ENCODE results near the gene KCTD19.
"Not testable (repeated sequence)": the region's sequence is repeated elsewhere in the genome, so short reads cannot be mapped to it uniquely, and the experiment has no call there.

The KCTD19 gene

DNA sequence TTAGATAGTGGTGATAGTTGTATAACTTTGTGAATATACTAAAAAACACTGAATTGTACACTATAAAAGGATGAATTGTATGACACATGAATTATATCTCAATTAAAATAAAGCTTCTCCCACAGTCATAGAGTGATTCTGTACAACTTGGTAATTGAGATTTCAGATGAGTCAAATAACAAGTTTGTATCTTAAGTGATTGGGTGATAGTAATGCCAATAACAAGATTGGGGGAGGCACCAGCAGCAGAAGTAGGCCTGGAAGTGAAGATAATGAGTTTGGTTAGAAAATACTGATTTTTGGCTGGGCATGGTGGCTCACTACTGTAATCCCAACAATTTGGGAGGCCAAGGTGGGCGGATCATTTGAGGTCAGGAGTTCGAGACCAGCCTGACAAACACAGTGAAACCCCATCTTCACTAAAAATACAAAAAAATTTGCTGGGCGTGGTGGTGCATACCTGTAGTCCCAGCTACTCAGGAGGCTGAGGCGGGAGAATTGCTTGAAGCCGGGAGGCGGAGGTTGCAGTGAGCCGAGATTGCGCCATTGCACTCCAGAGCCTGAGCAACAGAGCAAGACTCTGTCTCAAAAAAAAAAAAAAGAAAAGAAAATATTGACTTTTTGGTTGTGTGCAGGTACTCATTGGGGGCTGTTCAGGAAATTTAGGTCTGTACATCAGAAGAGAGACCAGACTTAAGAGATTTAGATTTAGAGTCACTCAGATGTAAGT is 33.2 kb upstream of the KCTD19 start:
- H3K9me3 ChIP-seq (ENCODE audit: control extremely low read depth in 1 of 5, control insufficient read depth in 4 of 5, insufficient read depth in 2 of 5, low read depth in 1 of 5, low read length in 4 of 5); H3K36me3 ChIP-seq (ENCODE audit: control insufficient read depth in 4 of 4, insufficient read depth in 4 of 4, low read length in 3 of 4); H3K4me3 ChIP-seq (ENCODE audit: control insufficient read depth in 1 of 7, extremely low read depth in 1 of 7, insufficient read depth in 4 of 7, low read depth in 2 of 7, low read length in 6 of 7); DNase-seq; POLR2A ChIA-PET; H3K27me3 ChIP-seq (replicated peaks in 2 of 5; ENCODE audit: control insufficient read depth in 4 of 5, insufficient read depth in 5 of 5, low read length in 4 of 5); H3K27ac ChIP-seq (ENCODE audit: insufficient read depth in 1 of 2, low read depth in 1 of 2, low read length in 2 of 2, poor library complexity in 1 of 2, severe bottlenecking in 2 of 2): not testable (repeated sequence)
- WGBS (ENCODE audit: insufficient coverage): 98% methylated on average over 5 of the region's 8 CpGs
- H3K4me1 ChIP-seq (ENCODE audit: control extremely low read depth in 1 of 4, control insufficient read depth in 4 of 4, insufficient read depth in 4 of 4, low read length in 3 of 4): peaks cover 6 to 18% (median 11%) of the 10 kb centered on the region in 4 experiments
- CTCF ChIA-PET: interaction anchor here (2.8 kb wide), 1 partner anchor 19 kb away, joined by 8 read pairs; no protein-coding TSS in a partner anchor

DNA sequence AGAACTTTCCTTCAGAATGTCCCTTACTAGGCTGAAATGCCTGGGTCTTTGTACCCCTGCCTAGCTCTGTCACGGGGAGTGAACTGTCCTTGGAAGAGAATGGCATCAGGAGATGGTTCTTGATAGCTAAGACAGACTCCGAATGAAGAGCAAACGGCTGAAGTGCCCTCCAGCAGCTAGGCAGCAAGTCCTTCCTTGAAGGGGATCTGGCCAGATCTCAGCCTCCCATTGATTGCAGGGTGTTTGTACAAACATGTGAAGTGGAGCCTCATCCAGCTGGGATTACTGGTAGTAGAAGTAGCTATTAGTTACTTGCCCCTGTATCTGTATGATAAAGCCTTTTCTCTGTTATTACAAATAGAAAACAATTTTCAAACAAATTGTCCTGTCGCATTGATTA is 31.0 kb upstream of the KCTD19 start:
- ChIA-PET CTCF (interaction anchor here (0.8 to 3.6 kb wide), 8 partner anchors 8 to 97 kb away, joined by 3 to 17 read pairs (median 3); no protein-coding TSS in a partner anchor), POLR2A (no interaction called here)
- no peak overlapping the region for H3K4me3 ChIP-seq (ENCODE audit: control insufficient read depth in 1 of 7, extremely low read depth in 1 of 7, insufficient read depth in 4 of 7, low read depth in 2 of 7, low read length in 6 of 7)
- H3K4me1 ChIP-seq (ENCODE audit: control extremely low read depth in 1 of 4, control insufficient read depth in 4 of 4, insufficient read depth in 4 of 4, low read length in 3 of 4): peaks cover 0 to 12% (median 4%) of the 10 kb centered on the region in 4 experiments
- H3K27ac ChIP-seq (ENCODE audit: insufficient read depth in 1 of 2, low read depth in 1 of 2, low read length in 2 of 2, poor library complexity in 1 of 2, severe bottlenecking in 2 of 2): no peak overlapping the region
- 60% methylated on average over 3 of the region's 4 CpGs for WGBS (ENCODE audit: insufficient coverage)
- no peaks in the 10 kb centered on the region for H3K27me3 ChIP-seq (replicated peaks in 2 of 5; ENCODE audit: control insufficient read depth in 4 of 5, insufficient read depth in 5 of 5, low read length in 4 of 5)
- no peaks in the 10 kb centered on the region for H3K36me3 ChIP-seq (ENCODE audit: control insufficient read depth in 4 of 4, insufficient read depth in 4 of 4, low read length in 3 of 4)
- no peaks in the 10 kb centered on the region for H3K9me3 ChIP-seq (ENCODE audit: control extremely low read depth in 1 of 5, control insufficient read depth in 4 of 5, insufficient read depth in 2 of 5, low read depth in 1 of 5, low read length in 4 of 5)
- no peak for DNase-seq

GRCh38 chr16:67356396-67356795 is 29.9 kb upstream of the KCTD19 start:
- POLR2A ChIA-PET: interaction anchor here (0.6 kb wide), 2 partner anchors 397 to 464 kb away, joined by 3 read pairs; no protein-coding TSS in a partner anchor
- H3K4me1 ChIP-seq (ENCODE audit: control extremely low read depth in 1 of 4, control insufficient read depth in 4 of 4, insufficient read depth in 4 of 4, low read length in 3 of 4): peaks cover 0 to 12% (median 4%) of the 10 kb centered on the region in 4 experiments

GRCh38 chr16:67352463-67352862 is 25.9 kb upstream of the KCTD19 start:
- POLR2A ChIA-PET: not testable (repeated sequence)

More at GRCh38 chr16:67356396-67356795, 29.9 kb upstream of the KCTD19 start:
- 94% methylated on average over 2 of the region's 3 CpGs for WGBS (ENCODE audit: insufficient coverage)
- no peak overlapping the region for H3K27ac ChIP-seq (ENCODE audit: insufficient read depth in 1 of 2, low read depth in 1 of 2, low read length in 2 of 2, poor library complexity in 1 of 2, severe bottlenecking in 2 of 2)
- no peak for DNase-seq
- H3K27me3 ChIP-seq (replicated peaks in 2 of 5; ENCODE audit: control insufficient read depth in 4 of 5, insufficient read depth in 5 of 5, low read length in 4 of 5): no peaks in the 10 kb centered on the region
- H3K36me3 ChIP-seq (ENCODE audit: control insufficient read depth in 4 of 4, insufficient read depth in 4 of 4, low read length in 3 of 4): no peaks in the 10 kb centered on the region
- H3K4me3 ChIP-seq (ENCODE audit: control insufficient read depth in 1 of 7, extremely low read depth in 1 of 7, insufficient read depth in 4 of 7, low read depth in 2 of 7, low read length in 6 of 7): no peak overlapping the region
- CTCF ChIA-PET: interaction anchor here (1.3 to 3.6 kb wide), 2 partner anchors 9 to 44 kb away, joined by 3 to 17 read pairs; no protein-coding TSS in a partner anchor
- H3K9me3 ChIP-seq (ENCODE audit: control extremely low read depth in 1 of 5, control insufficient read depth in 4 of 5, insufficient read depth in 2 of 5, low read depth in 1 of 5, low read length in 4 of 5): no peaks in the 10 kb centered on the region

DNA sequence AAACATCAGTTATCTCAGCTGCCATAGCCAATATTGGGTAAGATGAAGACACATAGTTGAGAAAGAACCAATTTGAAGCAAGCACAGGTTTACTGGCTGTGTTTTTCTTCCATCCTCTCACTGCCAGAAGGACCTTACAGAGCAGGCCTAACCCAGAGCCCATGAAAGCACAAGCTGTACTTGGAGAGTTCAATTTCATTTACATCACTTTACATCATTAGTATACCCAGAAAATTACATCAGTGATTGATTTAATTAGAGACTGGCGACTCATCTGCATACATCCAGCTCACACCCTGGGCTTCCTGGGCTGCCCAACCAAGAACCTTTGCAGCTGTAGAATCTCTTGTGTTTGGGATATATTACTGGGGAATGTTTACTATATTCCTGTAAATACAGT is 23.8 kb upstream of the KCTD19 start:
- Histone ChIP-seq H3K9me3 (ENCODE audit: control extremely low read depth in 1 of 5, control insufficient read depth in 4 of 5, insufficient read depth in 2 of 5, low read depth in 1 of 5, low read length in 4 of 5) (no peaks in the 10 kb centered on the region), H3K27me3 (replicated peaks in 2 of 5; ENCODE audit: control insufficient read depth in 4 of 5, insufficient read depth in 5 of 5, low read length in 4 of 5) (no peaks in the 10 kb centered on the region), H3K27ac (ENCODE audit: insufficient read depth in 1 of 2, low read depth in 1 of 2, low read length in 2 of 2, poor library complexity in 1 of 2, severe bottlenecking in 2 of 2) (no peak overlapping the region), H3K36me3 (ENCODE audit: control insufficient read depth in 4 of 4, insufficient read depth in 4 of 4, low read length in 3 of 4) (no peaks in the 10 kb centered on the region), H3K4me1 (ENCODE audit: control extremely low read depth in 1 of 4, control insufficient read depth in 4 of 4, insufficient read depth in 4 of 4, low read length in 3 of 4) (no peaks in the 10 kb centered on the region), H3K4me3 (ENCODE audit: control insufficient read depth in 1 of 7, extremely low read depth in 1 of 7, insufficient read depth in 4 of 7, low read depth in 2 of 7, low read length in 6 of 7) (no peak overlapping the region)
- no CpG with 5 or more reads among the region's 1 CpG for WGBS (ENCODE audit: insufficient coverage)
- DNase-seq: no peak
- POLR2A ChIA-PET: interaction anchor here (0.6 kb wide), 2 partner anchors 40 to 922 kb away, joined by 3 to 4 read pairs; no protein-coding TSS in a partner anchor
- CTCF ChIA-PET: interaction anchor here (0.7 to 2.8 kb wide), 15 partner anchors 8 to 85 kb away, joined by 3 to 11 read pairs (median 4); partner anchors contain the start of gene TPPP3

More at GRCh38 chr16:67352463-67352862, 25.9 kb upstream of the KCTD19 start:
- H3K9me3 ChIP-seq (ENCODE audit: control extremely low read depth in 1 of 5, control insufficient read depth in 4 of 5, insufficient read depth in 2 of 5, low read depth in 1 of 5, low read length in 4 of 5); H3K27me3 ChIP-seq (replicated peaks in 2 of 5; ENCODE audit: control insufficient read depth in 4 of 5, insufficient read depth in 5 of 5, low read length in 4 of 5); H3K27ac ChIP-seq (ENCODE audit: insufficient read depth in 1 of 2, low read depth in 1 of 2, low read length in 2 of 2, poor library complexity in 1 of 2, severe bottlenecking in 2 of 2); H3K36me3 ChIP-seq (ENCODE audit: control insufficient read depth in 4 of 4, insufficient read depth in 4 of 4, low read length in 3 of 4); DNase-seq; H3K4me3 ChIP-seq (ENCODE audit: control insufficient read depth in 1 of 7, extremely low read depth in 1 of 7, insufficient read depth in 4 of 7, low read depth in 2 of 7, low read length in 6 of 7): not testable (repeated sequence)
- peaks cover 0 to 10% (median 3%) of the 10 kb centered on the region in 4 experiments for H3K4me1 ChIP-seq (ENCODE audit: control extremely low read depth in 1 of 4, control insufficient read depth in 4 of 4, insufficient read depth in 4 of 4, low read length in 3 of 4)
- CTCF ChIA-PET: interaction anchor here (1.0 to 2.8 kb wide), 11 partner anchors 8 to 140 kb away, joined by 3 to 12 read pairs (median 4); no protein-coding TSS in a partner anchor
- 90% methylated on average over 2 of the region's 3 CpGs for WGBS (ENCODE audit: insufficient coverage)

DNA sequence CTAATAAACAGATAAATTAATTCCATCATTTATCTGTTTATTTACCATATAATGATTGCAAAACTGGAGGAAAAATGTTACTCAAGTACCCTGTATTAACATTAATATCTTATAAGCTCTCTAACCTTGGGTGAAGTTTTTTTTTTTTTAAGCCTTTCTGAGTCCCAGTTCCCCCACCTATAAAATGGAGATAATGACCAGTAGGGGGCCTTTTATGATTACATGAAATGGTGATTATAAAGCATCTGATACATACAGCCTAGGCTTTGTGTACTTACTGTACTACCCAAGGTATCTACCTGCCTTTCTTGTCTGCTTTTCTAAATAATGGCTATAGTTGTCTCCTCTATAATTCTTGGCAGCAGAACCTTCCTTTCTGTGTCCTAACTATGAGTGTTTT is 22.6 kb upstream of the KCTD19 start:
- H3K36me3 ChIP-seq (ENCODE audit: control insufficient read depth in 4 of 4, insufficient read depth in 4 of 4, low read length in 3 of 4): no peaks in the 10 kb centered on the region
- POLR2A ChIA-PET: no interaction called here
- CTCF ChIA-PET: interaction anchor here (0.6 to 2.8 kb wide), 5 partner anchors 9 to 37 kb away, joined by 3 to 11 read pairs (median 4); no protein-coding TSS in a partner anchor

DNA sequence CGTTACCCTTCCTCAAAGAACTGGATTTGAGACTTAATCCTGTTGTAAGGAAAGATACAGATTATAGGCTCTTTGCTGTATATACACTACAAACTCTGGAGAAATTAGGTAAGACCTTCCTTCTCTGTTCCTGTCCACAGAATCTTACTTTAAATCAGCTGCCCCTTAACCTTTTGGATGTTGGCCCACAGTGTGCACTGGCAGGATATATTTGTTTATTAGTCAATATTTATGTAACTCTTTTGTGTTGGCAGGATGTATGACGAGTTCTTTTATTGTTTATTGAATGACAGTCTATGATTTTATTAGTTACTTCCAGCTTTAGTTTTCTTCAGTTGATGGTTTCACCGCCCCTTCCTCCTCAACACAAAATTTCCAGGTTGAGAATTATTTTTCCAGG is 19.8 kb upstream of the KCTD19 start:
- CTCF ChIA-PET: interaction anchor here (1.0 to 1.7 kb wide), 6 partner anchors 17 to 93 kb away, joined by 3 to 7 read pairs (median 4); no protein-coding TSS in a partner anchor
- Histone ChIP-seq H3K36me3 (ENCODE audit: control insufficient read depth in 4 of 4, insufficient read depth in 4 of 4, low read length in 3 of 4) (no peaks in the 10 kb centered on the region), H3K4me3 (ENCODE audit: control insufficient read depth in 1 of 7, extremely low read depth in 1 of 7, insufficient read depth in 4 of 7, low read depth in 2 of 7, low read length in 6 of 7) (no peak overlapping the region), H3K4me1 (ENCODE audit: control extremely low read depth in 1 of 4, control insufficient read depth in 4 of 4, insufficient read depth in 4 of 4, low read length in 3 of 4) (no peaks in the 10 kb centered on the region), H3K27ac (ENCODE audit: insufficient read depth in 1 of 2, low read depth in 1 of 2, low read length in 2 of 2, poor library complexity in 1 of 2, severe bottlenecking in 2 of 2) (no peak overlapping the region), H3K9me3 (ENCODE audit: control extremely low read depth in 1 of 5, control insufficient read depth in 4 of 5, insufficient read depth in 2 of 5, low read depth in 1 of 5, low read length in 4 of 5) (no peaks in the 10 kb centered on the region), H3K27me3 (replicated peaks in 2 of 5; ENCODE audit: control insufficient read depth in 4 of 5, insufficient read depth in 5 of 5, low read length in 4 of 5) (no peaks in the 10 kb centered on the region)
- DNase-seq: no peak
- WGBS (ENCODE audit: insufficient coverage): no CpG with 5 or more reads among the region's 3 CpGs
- POLR2A ChIA-PET: interaction anchor here (0.6 kb wide), 1 partner anchor 388 kb away, joined by 4 read pairs; no protein-coding TSS in a partner anchor

More for the DNA sequence above, 22.6 kb upstream of the KCTD19 start:
- Histone ChIP-seq H3K27me3 (replicated peaks in 2 of 5; ENCODE audit: control insufficient read depth in 4 of 5, insufficient read depth in 5 of 5, low read length in 4 of 5) (no peaks in the 10 kb centered on the region), H3K27ac (ENCODE audit: insufficient read depth in 1 of 2, low read depth in 1 of 2, low read length in 2 of 2, poor library complexity in 1 of 2, severe bottlenecking in 2 of 2) (no peak overlapping the region), H3K4me1 (ENCODE audit: control extremely low read depth in 1 of 4, control insufficient read depth in 4 of 4, insufficient read depth in 4 of 4, low read length in 3 of 4) (no peaks in the 10 kb centered on the region), H3K9me3 (ENCODE audit: control extremely low read depth in 1 of 5, control insufficient read depth in 4 of 5, insufficient read depth in 2 of 5, low read depth in 1 of 5, low read length in 4 of 5) (no peaks in the 10 kb centered on the region), H3K4me3 (ENCODE audit: control insufficient read depth in 1 of 7, extremely low read depth in 1 of 7, insufficient read depth in 4 of 7, low read depth in 2 of 7, low read length in 6 of 7) (no peak overlapping the region)
- DNase-seq: peak; percentile 48 to 71 (median 67)
